SK-N-SH treated with all-trans-retinoic acid at 6 μM for 48 hours (cell line): Measurements from ENCODE around the gene PALLD.

Source experiments
- ARNTL ChIP-seq: fragments of 450-650 bp; formaldehyde crosslinking; IDR thresholded peaks from 2 replicates; pipeline ENCODE4 v1.5.0; 2020; ENCODE audit warnings: low read depth, mild to moderate bottlenecking, moderate library complexity, borderline replicate concordance
- ESRRG ChIP-seq: fragments of 250-450 bp; sonication (Bioruptor Pico); IDR thresholded peaks from 2 replicates; pipeline ENCODE4 v1.6.1; 2021; ENCODE audit warnings: mild to moderate bottlenecking
- GLIS3 ChIP-seq: fragments of 250-450 bp; sonication (Bioruptor Pico); IDR thresholded peaks from 2 replicates; pipeline ENCODE4 v1.5.0; 2020; ENCODE audit warnings: mild to moderate bottlenecking, moderate library complexity
- SNAI2 ChIP-seq: fragments of 250-450 bp; sonication (Bioruptor Pico); IDR thresholded peaks from 2 replicates; pipeline ENCODE4 v1.5.0; 2020; ENCODE audit warnings: mild to moderate bottlenecking, moderate library complexity
- ZFP3 ChIP-seq: fragments of 250-450 bp; sonication (Bioruptor Pico); IDR thresholded peaks from 2 replicates; pipeline ENCODE4 v1.5.0; 2020; ENCODE audit warnings: mild to moderate bottlenecking, moderate library complexity
- ZFP30 ChIP-seq: fragments of 450-650 bp; formaldehyde crosslinking; IDR thresholded peaks from 2 replicates; pipeline ENCODE4 v1.5.0; 2022; ENCODE audit warnings: mild to moderate bottlenecking, moderate library complexity
- TF ChIP-seq, protein P1 (sequence below): fragments of 250-450 bp; sonication (Bioruptor Pico); IDR thresholded peaks from 2 replicates; pipeline ENCODE4 v1.5.0; 2020; ENCODE audit warnings: mild to moderate bottlenecking, moderate library complexity
- TF ChIP-seq, protein P2 (sequence below): fragments of 250-450 bp; sonication (Bioruptor Pico); IDR thresholded peaks from 2 replicates; pipeline ENCODE4 v1.5.1; 2020; ENCODE audit warnings: low read depth, mild to moderate bottlenecking, moderate library complexity

DNA sequence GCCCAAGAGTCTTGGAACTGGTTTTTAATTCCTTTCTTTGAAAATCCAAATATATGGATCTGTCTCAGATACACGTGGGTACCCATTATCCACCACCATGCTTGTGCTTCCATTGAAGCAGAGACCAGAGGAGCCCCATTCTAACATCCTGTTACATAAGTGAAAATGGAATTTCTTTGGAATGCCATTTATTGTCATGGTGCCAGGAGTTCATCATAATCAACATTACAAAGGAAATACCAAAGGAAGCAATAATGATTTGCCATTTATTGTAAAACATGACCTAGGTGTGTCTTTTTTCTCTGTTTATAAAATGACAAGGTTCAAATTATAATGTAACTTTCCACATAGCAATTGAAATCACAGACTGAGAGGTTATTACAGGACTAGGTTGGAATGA is 61.7 kb downstream of the PALLD start:
- TF ChIP-seq GLIS3 (no peak), ZFP30 (no peak), ARNTL (CRISPR knock-in tag) (no peak), ZFP3 (CRISPR knock-in tag) (no peak), ESRRG (CRISPR knock-in tag) (no peak), SNAI2 (CRISPR knock-in tag) (0 out of 2 replicates have a peak, but pooled peaks have one; percentile 41)
- TF ChIP-seq, protein P1, sequence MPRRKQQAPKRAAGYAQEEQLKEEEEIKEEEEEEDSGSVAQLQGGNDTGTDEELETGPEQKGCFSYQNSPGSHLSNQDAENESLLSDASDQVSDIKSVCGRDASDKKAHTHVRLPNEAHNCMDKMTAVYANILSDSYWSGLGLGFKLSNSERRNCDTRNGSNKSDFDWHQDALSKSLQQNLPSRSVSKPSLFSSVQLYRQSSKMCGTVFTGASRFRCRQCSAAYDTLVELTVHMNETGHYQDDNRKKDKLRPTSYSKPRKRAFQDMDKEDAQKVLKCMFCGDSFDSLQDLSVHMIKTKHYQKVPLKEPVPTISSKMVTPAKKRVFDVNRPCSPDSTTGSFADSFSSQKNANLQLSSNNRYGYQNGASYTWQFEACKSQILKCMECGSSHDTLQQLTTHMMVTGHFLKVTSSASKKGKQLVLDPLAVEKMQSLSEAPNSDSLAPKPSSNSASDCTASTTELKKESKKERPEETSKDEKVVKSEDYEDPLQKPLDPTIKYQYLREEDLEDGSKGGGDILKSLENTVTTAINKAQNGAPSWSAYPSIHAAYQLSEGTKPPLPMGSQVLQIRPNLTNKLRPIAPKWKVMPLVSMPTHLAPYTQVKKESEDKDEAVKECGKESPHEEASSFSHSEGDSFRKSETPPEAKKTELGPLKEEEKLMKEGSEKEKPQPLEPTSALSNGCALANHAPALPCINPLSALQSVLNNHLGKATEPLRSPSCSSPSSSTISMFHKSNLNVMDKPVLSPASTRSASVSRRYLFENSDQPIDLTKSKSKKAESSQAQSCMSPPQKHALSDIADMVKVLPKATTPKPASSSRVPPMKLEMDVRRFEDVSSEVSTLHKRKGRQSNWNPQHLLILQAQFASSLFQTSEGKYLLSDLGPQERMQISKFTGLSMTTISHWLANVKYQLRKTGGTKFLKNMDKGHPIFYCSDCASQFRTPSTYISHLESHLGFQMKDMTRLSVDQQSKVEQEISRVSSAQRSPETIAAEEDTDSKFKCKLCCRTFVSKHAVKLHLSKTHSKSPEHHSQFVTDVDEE (CRISPR knock-in tag) = no peak
- TF ChIP-seq, protein P2, sequence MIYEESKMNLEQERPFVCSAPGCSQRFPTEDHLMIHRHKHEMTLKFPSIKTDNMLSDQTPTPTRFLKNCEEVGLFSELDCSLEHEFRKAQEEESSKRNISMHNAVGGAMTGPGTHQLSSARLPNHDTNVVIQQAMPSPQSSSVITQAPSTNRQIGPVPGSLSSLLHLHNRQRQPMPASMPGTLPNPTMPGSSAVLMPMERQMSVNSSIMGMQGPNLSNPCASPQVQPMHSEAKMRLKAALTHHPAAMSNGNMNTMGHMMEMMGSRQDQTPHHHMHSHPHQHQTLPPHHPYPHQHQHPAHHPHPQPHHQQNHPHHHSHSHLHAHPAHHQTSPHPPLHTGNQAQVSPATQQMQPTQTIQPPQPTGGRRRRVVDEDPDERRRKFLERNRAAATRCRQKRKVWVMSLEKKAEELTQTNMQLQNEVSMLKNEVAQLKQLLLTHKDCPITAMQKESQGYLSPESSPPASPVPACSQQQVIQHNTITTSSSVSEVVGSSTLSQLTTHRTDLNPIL = no peak
